ENCODE data around the gene TMEM87A. TPM values are rescaled to one million over a fixed set of nuclear protein-coding genes. Genes with fewer than 3 reads are reported as not detected.

Gene TMEM87A
- total and polyA plus RNA-seq, 2 of the 4 experiments (the other 2 are of a cell fraction) = 16.6 to 45.3 TPM

GRCh38 chr15:42206406-42206805 lies 66.8 kb downstream of the TMEM87A start:
- WGBS, 2 experiments (ENCODE audit: extremely low coverage in 2 of 2, insufficient read length in 1 of 2) = no CpG with 5 or more reads among the region's 4 CpGs
- H3K27me3 ChIP-seq (ENCODE audit: control insufficient read depth, insufficient read depth, low read length) = no peaks in the 10 kb centered on the region

More at GRCh38 chr15:42206406-42206805, 66.8 kb downstream of the TMEM87A start:
- in situ Hi-C loops (cut with MboI; ENCODE audit: low sequenced_read_pairs) (no loop called here), dilution Hi-C loops (cut with HindIII; ENCODE audit: low sequenced_read_pairs, unreplicated experiment) (no loop called here), intact Hi-C loops (cut with micrococcal nuclease) (loop anchor here (5.0 kb wide), 1 partner anchor 181 kb away; no protein-coding TSS in a partner anchor)
- no peak overlapping the region for H4K91ac ChIP-seq (ENCODE audit: insufficient read depth, low read depth, low read length)
- no peak overlapping the region for H2BK120ac ChIP-seq (ENCODE audit: low read depth, low read length)
- no peak overlapping the region for H3K4ac ChIP-seq (ENCODE audit: low read depth, low read length)
- no peak for DNase-seq
- H3K18ac ChIP-seq (ENCODE audit: low read depth, low read length) = no peak overlapping the region
- H3K9me1 ChIP-seq (ENCODE audit: insufficient read depth, low read length) = peaks cover 11% of the 10 kb centered on the region
- H4K20me1 ChIP-seq (ENCODE audit: insufficient read depth, low read length) = peaks cover 4% of the 10 kb centered on the region; the same call in 1 of the 2 replicates
- H3K4me2 ChIP-seq (ENCODE audit: low read depth, low read length) = no peak overlapping the region
- H3K9me3 ChIP-seq (ENCODE audit: control insufficient read depth, insufficient read depth, low read length) = no peaks in the 10 kb centered on the region
- H3K4me1 ChIP-seq (ENCODE audit: control insufficient read depth, insufficient read depth, low read length) = peaks cover 4% of the 10 kb centered on the region; the same call in 1 of the 2 replicates
- no peak overlapping the region for H4K5ac ChIP-seq (ENCODE audit: low read depth, low read length)
- CTCF ChIA-PET = no interaction called here
- H3K56ac ChIP-seq (ENCODE audit: extremely low read depth, insufficient read depth, low read length) = no peak overlapping the region
- no peak overlapping the region for H2BK5ac ChIP-seq (ENCODE audit: low read depth, low read length, poor library complexity, severe bottlenecking)
- H3K4me3 ChIP-seq (ENCODE audit: insufficient read depth, low read depth, low read length) = no peak overlapping the region
- no peak overlapping the region for H3K27ac ChIP-seq (ENCODE audit: insufficient read depth, low read length)
- H2BK20ac ChIP-seq (ENCODE audit: low read depth, low read length) = no peak overlapping the region
- H3K14ac ChIP-seq (replicated peaks; ENCODE audit: low read depth, low read length) = no peak overlapping the region
- H3K9ac ChIP-seq (ENCODE audit: low read depth, low read length) = no peak overlapping the region
- ATAC-seq (ENCODE audit: low read depth) = no peak
- no peak overlapping the region for H2AK9ac ChIP-seq (replicated peaks; ENCODE audit: low read depth, low read length, poor library complexity)
- peaks cover 11% of the 10 kb centered on the region for H3K36me3 ChIP-seq (ENCODE audit: control insufficient read depth, insufficient read depth, low read length)
- H4K8ac ChIP-seq (ENCODE audit: low read depth in 2 of 2, low read length in 2 of 2) = no peak overlapping the region
- H3K79me1 ChIP-seq (ENCODE audit: low read depth in 1 of 2, low read length in 2 of 2) = peaks cover 31 to 56% of the 10 kb centered on the region in 2 experiments
- H2AK5ac ChIP-seq (ENCODE audit: low read depth, low read length) = no peak overlapping the region
- H3K23ac ChIP-seq (ENCODE audit: low read depth, low read length) = no peak overlapping the region
- no peak overlapping the region for H2AFZ ChIP-seq (replicated peaks; ENCODE audit: low read length, poor library complexity)
- POLR2A ChIA-PET (ENCODE audit: unreplicated experiment) = no interaction called here
- no TSS peak for BruUV-seq (replicated peaks)
- no peak overlapping the region for H2BK15ac ChIP-seq (ENCODE audit: low read depth, low read length)
- TF ChIP-seq, protein P1, sequence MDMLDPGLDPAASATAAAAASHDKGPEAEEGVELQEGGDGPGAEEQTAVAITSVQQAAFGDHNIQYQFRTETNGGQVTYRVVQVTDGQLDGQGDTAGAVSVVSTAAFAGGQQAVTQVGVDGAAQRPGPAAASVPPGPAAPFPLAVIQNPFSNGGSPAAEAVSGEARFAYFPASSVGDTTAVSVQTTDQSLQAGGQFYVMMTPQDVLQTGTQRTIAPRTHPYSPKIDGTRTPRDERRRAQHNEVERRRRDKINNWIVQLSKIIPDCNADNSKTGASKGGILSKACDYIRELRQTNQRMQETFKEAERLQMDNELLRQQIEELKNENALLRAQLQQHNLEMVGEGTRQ (IDR thresholded peaks at IDR 0.05; ENCODE audit: low read depth, low read length) = no peak
- TF ChIP-seq MAZ (IDR thresholded peaks at IDR 0.05; ENCODE audit: borderline replicate concordance, low read depth, low read length) (no peak), POLR2A (IDR thresholded peaks at IDR 0.05; ENCODE audit: low read depth, low read length) (no peak), CTCF (conservative IDR thresholded peaks at IDR 0.05; ENCODE audit: low read depth, low read length) (no peak), RFX5 (IDR thresholded peaks at IDR 0.05; ENCODE audit: low read depth, low read length) (no peak), MXI1 (IDR thresholded peaks at IDR 0.05; ENCODE audit: borderline replicate concordance, low read depth, low read length) (no peak), NFE2L2 (IDR thresholded peaks at IDR 0.05; ENCODE audit: low read depth, low read length) (no peak), SMC3 (IDR thresholded peaks at IDR 0.05; ENCODE audit: low read depth, low read length) (no peak), FOS (IDR thresholded peaks at IDR 0.05; ENCODE audit: low read depth, low read length) (no peak), RCOR1 (IDR thresholded peaks at IDR 0.05; ENCODE audit: insufficient replicate concordance, low read length) (no peak)

Measured in IMR-90 (cell line).